ENCODE measurements around the gene CORO1C. TPM values are rescaled to one million over a fixed set of nuclear protein-coding genes. Genes with fewer than 3 reads are reported as not detected.

CORO1C gene
- total RNA-seq, 4 donors from 2014 or later, result 68.1 to 153 (median 128) TPM

GRCh38 chr12:108730365-108731104, 783 bp downstream of the CORO1C start:
- in situ Hi-C loops (cut with MboI; ENCODE audit: low pct_ligation_motif_present in 1 of 4, low pct_unique_long_range_greater_than_20kb in 1 of 4, low sequenced_read_pairs in 3 of 4), result no loop called here
- peak; percentile 76 for DNase-seq
- TF ChIP-seq POLR2AphosphoS5 (IDR thresholded peaks at IDR 0.05) (peak; percentile 73 to 86 (median 81)), POLR2A (IDR thresholded peaks at IDR 0.05) (peak; percentile 75), EP300 (IDR thresholded peaks at IDR 0.05; ENCODE audit: low read depth) (no peak)
- Histone ChIP-seq H3K36me3 (no peaks in the 10 kb centered on the region), H3K4me3 (peak overlapping the region; percentile 71 to 96 (median 86)), H3K27me3 (no peaks in the 10 kb centered on the region), H3K9me3 (no peaks in the 10 kb centered on the region), H3K4me1 (peaks cover 10 to 78% (median 47%) of the 10 kb centered on the region in 4 donors), H3K27ac (peak overlapping the region; percentile 98 to 99 (median 98))
- WGBS, 2 donors (ENCODE audit: low coverage in 1 of 2), result 1% methylated on average over 44 of the region's 45 CpGs; no CpG with 5 or more reads in 1 of the 2 donors
- intact Hi-C loops (cut with DNase I; ENCODE audit: low total_unique reads), result loop anchor here (1.0 to 5.0 kb wide), 3 partner anchors 66 to 127 kb away; partner anchors contain the start of gene SSH1

- TF ChIP-seq CTCF (IDR thresholded peaks at IDR 0.05), result no peak
- peak; percentile 4 for TF ChIP-seq EP300 (IDR thresholded peaks at IDR 0.05; ENCODE audit: low read depth)
- Histone ChIP-seq H3K4me1 (peaks cover 14 to 79% (median 51%) of the 10 kb centered on the region in 4 donors), H3K9me3 (no peaks in the 10 kb centered on the region), H3K4me3 (peak overlapping the region; percentile 71 to 96 (median 86)), H3K27ac (peak overlapping the region; percentile 98 to 99 (median 98)), H3K36me3 (no peaks in the 10 kb centered on the region), H3K27me3 (no peaks in the 10 kb centered on the region)
- in situ Hi-C loops (cut with MboI; ENCODE audit: low pct_ligation_motif_present in 1 of 4, low pct_unique_long_range_greater_than_20kb in 1 of 4, low sequenced_read_pairs in 3 of 4) (no loop called here), intact Hi-C loops (cut with DNase I; ENCODE audit: low total_unique reads) (loop anchor here (2.0 to 5.0 kb wide), 3 partner anchors 69 to 323 kb away; partner anchors contain the start of genes SSH1 and USP30)
- no peak for DNase-seq
- WGBS, 2 donors (ENCODE audit: low coverage in 1 of 2), result 15 to 20% methylated on average over 6 to 15 of the region's 15 CpGs
Observed at GRCh38 chr12:108729612-108730364, 1.5 kb downstream of the CORO1C start.

- intact Hi-C loops (cut with DNase I; ENCODE audit: low total_unique reads), result loop anchor here (2.0 kb wide), 1 partner anchor 324 kb away; the partner anchor contains the start of gene USP30
- H3K4me1 ChIP-seq, result peaks cover 14 to 80% (median 51%) of the 10 kb centered on the region in 4 donors
Observed at GRCh38 chr12:108728820-108729611, 2.3 kb downstream of the CORO1C start.

More at GRCh38 chr12:108728820-108729611, 2.3 kb downstream of the CORO1C start:
- TF ChIP-seq POLR2A (IDR thresholded peaks at IDR 0.05), result no peak
- no peak for TF ChIP-seq CTCF (IDR thresholded peaks at IDR 0.05)
- no peak for TF ChIP-seq EP300 (IDR thresholded peaks at IDR 0.05; ENCODE audit: low read depth)
- no peak for TF ChIP-seq POLR2AphosphoS5 (IDR thresholded peaks at IDR 0.05)
- H3K4me3 ChIP-seq, result peak overlapping the region; percentile 1 to 87 (median 38)
- in situ Hi-C loops (cut with MboI; ENCODE audit: low pct_ligation_motif_present in 1 of 4, low pct_unique_long_range_greater_than_20kb in 1 of 4, low sequenced_read_pairs in 3 of 4), result no loop called here
- H3K27me3 ChIP-seq, result no peaks in the 10 kb centered on the region
- 52 to 55% methylated on average over 9 of the region's 9 CpGs for WGBS, 2 donors (ENCODE audit: low coverage in 1 of 2)
- no peaks in the 10 kb centered on the region for H3K9me3 ChIP-seq
- H3K27ac ChIP-seq, result peak overlapping the region; percentile 98 to 99 (median 98)
- H3K36me3 ChIP-seq, result no peaks in the 10 kb centered on the region
- no peak for DNase-seq

All from transverse colon (tissue), 4 donors.